ENCODE measurements around the gene MDN1. TPM values are rescaled to one million over a fixed set of nuclear protein-coding genes. Genes with fewer than 3 reads are reported as not detected.
"Not testable (repeated sequence)": the region's sequence is repeated elsewhere in the genome, so short reads cannot be mapped to it uniquely, and the experiment has no call there.

MDN1 gene
- total RNA-seq, 1 donor: 21.4 TPM

DNA sequence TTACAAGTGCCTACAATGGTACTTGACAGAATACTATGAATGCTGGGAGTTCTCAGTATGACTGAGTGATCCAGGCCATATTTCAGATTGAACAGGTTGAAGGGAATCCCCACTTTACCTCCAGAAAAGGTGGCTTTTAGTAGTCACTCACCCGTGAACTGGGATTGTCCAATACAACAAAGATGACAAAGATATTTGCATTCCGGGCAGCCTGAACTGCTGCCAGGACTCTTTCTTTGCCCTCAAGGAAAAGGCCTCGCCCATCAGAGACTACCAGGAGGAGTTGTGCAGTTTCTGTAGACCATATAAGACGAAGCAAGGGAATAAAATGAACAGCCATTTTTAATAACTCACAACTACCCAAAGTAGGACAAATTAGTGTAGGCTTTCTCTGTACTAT, 174.7 kb downstream of the MDN1 start:
- H3K79me2 ChIP-seq (ENCODE audit: insufficient read depth, low read length): peaks cover 3% of the 10 kb centered on the region
- no peaks in the 10 kb centered on the region for H3K27me3 ChIP-seq (ENCODE audit: insufficient read depth, low read length)
- peaks cover 4% of the 10 kb centered on the region for H3K4me1 ChIP-seq (ENCODE audit: insufficient read depth, low read length)
- no peak overlapping the region for H2AFZ ChIP-seq (ENCODE audit: low read length)
- TF ChIP-seq, protein P1, sequence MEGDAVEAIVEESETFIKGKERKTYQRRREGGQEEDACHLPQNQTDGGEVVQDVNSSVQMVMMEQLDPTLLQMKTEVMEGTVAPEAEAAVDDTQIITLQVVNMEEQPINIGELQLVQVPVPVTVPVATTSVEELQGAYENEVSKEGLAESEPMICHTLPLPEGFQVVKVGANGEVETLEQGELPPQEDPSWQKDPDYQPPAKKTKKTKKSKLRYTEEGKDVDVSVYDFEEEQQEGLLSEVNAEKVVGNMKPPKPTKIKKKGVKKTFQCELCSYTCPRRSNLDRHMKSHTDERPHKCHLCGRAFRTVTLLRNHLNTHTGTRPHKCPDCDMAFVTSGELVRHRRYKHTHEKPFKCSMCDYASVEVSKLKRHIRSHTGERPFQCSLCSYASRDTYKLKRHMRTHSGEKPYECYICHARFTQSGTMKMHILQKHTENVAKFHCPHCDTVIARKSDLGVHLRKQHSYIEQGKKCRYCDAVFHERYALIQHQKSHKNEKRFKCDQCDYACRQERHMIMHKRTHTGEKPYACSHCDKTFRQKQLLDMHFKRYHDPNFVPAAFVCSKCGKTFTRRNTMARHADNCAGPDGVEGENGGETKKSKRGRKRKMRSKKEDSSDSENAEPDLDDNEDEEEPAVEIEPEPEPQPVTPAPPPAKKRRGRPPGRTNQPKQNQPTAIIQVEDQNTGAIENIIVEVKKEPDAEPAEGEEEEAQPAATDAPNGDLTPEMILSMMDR (IDR thresholded peaks at IDR 0.05; ENCODE audit: extremely low read depth, low read depth, low read length): no peak
- H3K9me3 ChIP-seq (ENCODE audit: low read depth, low read length): no peaks in the 10 kb centered on the region
- H3K36me3 ChIP-seq (ENCODE audit: insufficient read depth, low read length): peaks cover 41% of the 10 kb centered on the region
- no peak overlapping the region for H3K4me3 ChIP-seq (ENCODE audit: insufficient read depth, low read length)
- DNase-seq (ENCODE audit: insufficient read length, low spot score, missing footprints): no peak
- no peak overlapping the region for H3K4me2 ChIP-seq (ENCODE audit: insufficient read depth, low read length)
- no peak overlapping the region for H3K27ac ChIP-seq (ENCODE audit: low read depth, low read length)
- no peaks in the 10 kb centered on the region for H4K20me1 ChIP-seq (ENCODE audit: insufficient read depth, low read length)

DNA sequence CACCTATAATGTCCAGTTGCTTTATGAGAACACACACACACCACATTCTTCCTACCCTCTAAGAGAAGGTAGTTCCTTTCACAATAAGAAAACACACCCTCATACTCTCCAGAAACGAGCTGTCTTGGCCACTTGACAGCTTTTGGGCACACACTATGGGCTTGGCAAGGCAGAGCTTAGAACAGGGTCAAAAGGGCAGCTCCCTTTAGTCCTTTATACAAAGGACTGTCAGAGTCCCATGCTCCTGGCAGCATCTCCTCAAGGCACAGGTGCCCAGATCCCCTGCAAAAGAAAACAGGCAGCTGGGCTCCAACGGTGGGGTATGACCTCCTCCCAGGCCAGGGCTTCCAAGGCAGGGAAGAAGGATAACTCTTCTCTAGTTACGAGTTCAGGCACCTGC, 176.2 kb downstream of the MDN1 start:
- Histone ChIP-seq H2AFZ (ENCODE audit: low read length) (no peak overlapping the region), H3K36me3 (ENCODE audit: insufficient read depth, low read length) (peaks cover 41% of the 10 kb centered on the region), H3K9me3 (ENCODE audit: low read depth, low read length) (no peaks in the 10 kb centered on the region), H3K79me2 (ENCODE audit: insufficient read depth, low read length) (peaks cover 10% of the 10 kb centered on the region), H3K4me1 (ENCODE audit: insufficient read depth, low read length) (peaks cover 10% of the 10 kb centered on the region), H3K27me3 (ENCODE audit: insufficient read depth, low read length) (no peaks in the 10 kb centered on the region), H3K4me3 (ENCODE audit: insufficient read depth, low read length) (no peak overlapping the region), H3K27ac (ENCODE audit: low read depth, low read length) (no peak overlapping the region), H4K20me1 (ENCODE audit: insufficient read depth, low read length) (no peaks in the 10 kb centered on the region), H3K4me2 (ENCODE audit: insufficient read depth, low read length) (no peak overlapping the region)
- no peak for DNase-seq (ENCODE audit: insufficient read length, low spot score, missing footprints)
- TF ChIP-seq, protein P1 (IDR thresholded peaks at IDR 0.05; ENCODE audit: extremely low read depth, low read depth, low read length): no peak

DNA sequence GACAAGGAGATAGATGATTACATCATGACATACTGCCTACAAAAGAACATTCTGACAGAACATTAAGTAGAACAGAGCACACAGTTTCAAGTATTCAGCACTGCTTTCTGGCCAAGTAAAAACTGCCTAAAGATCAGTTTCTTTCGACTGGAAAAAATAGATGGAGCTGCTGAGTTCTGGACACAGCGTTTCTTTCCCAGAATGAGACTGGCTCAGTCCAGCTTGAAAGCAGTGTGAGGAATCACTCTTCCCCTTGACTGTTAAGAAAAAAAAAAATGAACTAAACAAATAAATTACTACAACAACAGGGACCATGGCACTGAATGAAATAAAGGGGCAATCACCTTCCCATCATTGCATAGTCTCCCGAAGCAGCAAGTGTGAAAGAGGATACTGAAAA, 176.6 kb downstream of the MDN1 start:
- Histone ChIP-seq H3K27me3 (ENCODE audit: insufficient read depth, low read length) (no peaks in the 10 kb centered on the region), H3K36me3 (ENCODE audit: insufficient read depth, low read length) (peaks cover 38% of the 10 kb centered on the region), H2AFZ (ENCODE audit: low read length) (no peak overlapping the region), H3K4me3 (ENCODE audit: insufficient read depth, low read length) (no peak overlapping the region), H3K9me3 (ENCODE audit: low read depth, low read length) (no peaks in the 10 kb centered on the region), H4K20me1 (ENCODE audit: insufficient read depth, low read length) (no peaks in the 10 kb centered on the region), H3K79me2 (ENCODE audit: insufficient read depth, low read length) (peaks cover 11% of the 10 kb centered on the region), H3K27ac (ENCODE audit: low read depth, low read length) (no peak overlapping the region), H3K4me2 (ENCODE audit: insufficient read depth, low read length) (no peak overlapping the region), H3K4me1 (ENCODE audit: insufficient read depth, low read length) (peaks cover 11% of the 10 kb centered on the region)
- TF ChIP-seq, protein P1 (IDR thresholded peaks at IDR 0.05; ENCODE audit: extremely low read depth, low read depth, low read length): no peak
- DNase-seq (ENCODE audit: insufficient read length, low spot score, missing footprints): no peak

DNA sequence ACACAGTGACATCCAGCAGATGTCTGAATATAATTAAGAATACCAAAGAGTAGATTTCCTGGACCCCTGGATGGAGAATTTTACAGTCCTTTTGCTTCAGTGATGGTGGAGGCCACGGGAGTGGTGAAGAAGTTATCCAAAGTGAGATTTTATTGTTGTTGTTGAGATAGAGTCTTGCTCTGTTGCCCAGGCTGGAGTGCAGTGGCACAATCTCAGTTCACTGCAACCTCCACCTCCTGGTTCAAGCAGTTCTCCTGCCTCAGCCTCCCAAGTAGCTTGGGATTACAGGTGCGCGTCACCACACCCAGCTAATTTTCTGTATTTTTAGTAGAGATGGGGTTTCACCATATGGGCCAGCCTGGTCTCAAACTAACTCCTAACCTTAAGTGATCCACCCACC, 178.0 kb downstream of the MDN1 start:
- DNase-seq (ENCODE audit: insufficient read length, low spot score, missing footprints); H3K27me3 ChIP-seq (ENCODE audit: insufficient read depth, low read length); H3K27ac ChIP-seq (ENCODE audit: low read depth, low read length); H4K20me1 ChIP-seq (ENCODE audit: insufficient read depth, low read length); H3K4me2 ChIP-seq (ENCODE audit: insufficient read depth, low read length); H2AFZ ChIP-seq (ENCODE audit: low read length); H3K4me3 ChIP-seq (ENCODE audit: insufficient read depth, low read length); H3K9me3 ChIP-seq (ENCODE audit: low read depth, low read length): not testable (repeated sequence)
- peaks cover 28% of the 10 kb centered on the region for H3K36me3 ChIP-seq (ENCODE audit: insufficient read depth, low read length)
- H3K4me1 ChIP-seq (ENCODE audit: insufficient read depth, low read length): peaks cover 16% of the 10 kb centered on the region
- peaks cover 16% of the 10 kb centered on the region for H3K79me2 ChIP-seq (ENCODE audit: insufficient read depth, low read length)

All from osteoblast (primary cell).